ENCODE measurements around the gene RNF213.

The RNF213 gene

DNA sequence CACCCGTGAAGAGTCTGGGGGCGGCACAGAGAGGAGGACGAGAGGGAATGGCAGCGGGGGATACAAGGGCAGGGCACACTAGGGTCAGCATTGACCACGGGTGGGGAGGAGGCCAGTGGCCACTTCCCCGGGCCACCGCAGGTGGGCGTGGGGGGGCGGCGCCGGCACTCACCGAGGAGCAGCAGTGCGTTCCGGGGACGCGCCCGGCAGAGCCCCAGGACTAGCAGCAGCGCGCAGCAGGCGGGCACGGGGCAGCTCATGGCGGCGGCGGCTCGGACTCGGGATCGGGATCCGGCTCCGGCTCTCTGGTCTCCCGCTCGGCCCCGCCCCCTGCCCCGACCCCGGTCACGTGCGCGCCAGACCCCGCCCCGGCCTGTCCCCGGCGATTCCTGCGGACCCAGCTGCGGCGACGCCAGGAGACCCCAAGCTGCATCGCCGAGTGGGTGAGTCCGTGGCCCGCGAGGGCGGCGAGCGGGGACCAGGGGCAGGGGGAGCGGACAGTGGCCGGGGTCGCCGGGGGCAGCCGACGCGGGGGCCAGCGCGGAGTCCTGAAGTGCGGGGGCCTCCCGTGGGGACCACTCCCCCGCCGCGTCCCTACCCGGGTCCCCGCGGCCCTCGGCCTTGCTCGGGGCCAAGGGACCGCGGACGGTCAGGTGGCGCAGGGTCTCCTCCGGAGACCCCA, 40.5 kb upstream of the RNF213 start, which contains the start of the genes SGSH and SLC26A11:
Gene SGSH (minus strand): TSS at position 280 of the 682 bp plus-strand sequence. CDS start 20 bp downstream, at position 260.
Gene SLC26A11 (plus strand): TSS at position 374 of the 682 bp plus-strand sequence. CDS start 1,134 bp downstream, outside the sequence.
- peak; percentile 30 for DNase-seq (ENCODE audit: low read depth)
- H3K4me3 ChIP-seq (ENCODE audit: control insufficient read depth, low read depth, low read length) = peak within 1 kb of the TSS; percentile 75
- TF ChIP-seq, protein P1, sequence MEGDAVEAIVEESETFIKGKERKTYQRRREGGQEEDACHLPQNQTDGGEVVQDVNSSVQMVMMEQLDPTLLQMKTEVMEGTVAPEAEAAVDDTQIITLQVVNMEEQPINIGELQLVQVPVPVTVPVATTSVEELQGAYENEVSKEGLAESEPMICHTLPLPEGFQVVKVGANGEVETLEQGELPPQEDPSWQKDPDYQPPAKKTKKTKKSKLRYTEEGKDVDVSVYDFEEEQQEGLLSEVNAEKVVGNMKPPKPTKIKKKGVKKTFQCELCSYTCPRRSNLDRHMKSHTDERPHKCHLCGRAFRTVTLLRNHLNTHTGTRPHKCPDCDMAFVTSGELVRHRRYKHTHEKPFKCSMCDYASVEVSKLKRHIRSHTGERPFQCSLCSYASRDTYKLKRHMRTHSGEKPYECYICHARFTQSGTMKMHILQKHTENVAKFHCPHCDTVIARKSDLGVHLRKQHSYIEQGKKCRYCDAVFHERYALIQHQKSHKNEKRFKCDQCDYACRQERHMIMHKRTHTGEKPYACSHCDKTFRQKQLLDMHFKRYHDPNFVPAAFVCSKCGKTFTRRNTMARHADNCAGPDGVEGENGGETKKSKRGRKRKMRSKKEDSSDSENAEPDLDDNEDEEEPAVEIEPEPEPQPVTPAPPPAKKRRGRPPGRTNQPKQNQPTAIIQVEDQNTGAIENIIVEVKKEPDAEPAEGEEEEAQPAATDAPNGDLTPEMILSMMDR (conservative IDR thresholded peaks at IDR 0.05; ENCODE audit: control insufficient read depth, insufficient read depth, low read depth, low read length) = no peak

GRCh38 chr17:80220736-80221215, 39.9 kb upstream of the RNF213 start:
- H3K4me3 ChIP-seq (ENCODE audit: control insufficient read depth, low read depth, low read length) = peak overlapping the region; percentile 75
- no peak for DNase-seq (ENCODE audit: low read depth)
- TF ChIP-seq, protein P1 (conservative IDR thresholded peaks at IDR 0.05; ENCODE audit: control insufficient read depth, insufficient read depth, low read depth, low read length) = no peak

GRCh38 chr17:80221351-80222105, 39.1 kb upstream of the RNF213 start:
- H3K4me3 ChIP-seq (ENCODE audit: control insufficient read depth, low read depth, low read length) = peak overlapping the region; percentile 75
- TF ChIP-seq, protein P1 (conservative IDR thresholded peaks at IDR 0.05; ENCODE audit: control insufficient read depth, insufficient read depth, low read depth, low read length) = no peak
- DNase-seq (ENCODE audit: low read depth) = no peak

- TF ChIP-seq, protein P1 (conservative IDR thresholded peaks at IDR 0.05; ENCODE audit: control insufficient read depth, insufficient read depth, low read depth, low read length) = no peak
- H3K4me3 ChIP-seq (ENCODE audit: control insufficient read depth, low read depth, low read length) = no peak overlapping the region
Measured at GRCh38 chr17:80222376-80223141, 38.1 kb upstream of the RNF213 start.

GRCh38 chr17:80223142-80223815, 37.4 kb upstream of the RNF213 start:
- no peak for DNase-seq (ENCODE audit: low read depth)
- TF ChIP-seq, protein P1 (conservative IDR thresholded peaks at IDR 0.05; ENCODE audit: control insufficient read depth, insufficient read depth, low read depth, low read length) = no peak
- no peak overlapping the region for H3K4me3 ChIP-seq (ENCODE audit: control insufficient read depth, low read depth, low read length)

More at GRCh38 chr17:80222376-80223141, 38.1 kb upstream of the RNF213 start:
- DNase-seq (ENCODE audit: low read depth) = no peak
